ENCODE measurements around the gene KAT7.
A peak's percentile ranks its signal among the peaks of the same experiment; 100 is the strongest.

The KAT7 gene

DNA sequence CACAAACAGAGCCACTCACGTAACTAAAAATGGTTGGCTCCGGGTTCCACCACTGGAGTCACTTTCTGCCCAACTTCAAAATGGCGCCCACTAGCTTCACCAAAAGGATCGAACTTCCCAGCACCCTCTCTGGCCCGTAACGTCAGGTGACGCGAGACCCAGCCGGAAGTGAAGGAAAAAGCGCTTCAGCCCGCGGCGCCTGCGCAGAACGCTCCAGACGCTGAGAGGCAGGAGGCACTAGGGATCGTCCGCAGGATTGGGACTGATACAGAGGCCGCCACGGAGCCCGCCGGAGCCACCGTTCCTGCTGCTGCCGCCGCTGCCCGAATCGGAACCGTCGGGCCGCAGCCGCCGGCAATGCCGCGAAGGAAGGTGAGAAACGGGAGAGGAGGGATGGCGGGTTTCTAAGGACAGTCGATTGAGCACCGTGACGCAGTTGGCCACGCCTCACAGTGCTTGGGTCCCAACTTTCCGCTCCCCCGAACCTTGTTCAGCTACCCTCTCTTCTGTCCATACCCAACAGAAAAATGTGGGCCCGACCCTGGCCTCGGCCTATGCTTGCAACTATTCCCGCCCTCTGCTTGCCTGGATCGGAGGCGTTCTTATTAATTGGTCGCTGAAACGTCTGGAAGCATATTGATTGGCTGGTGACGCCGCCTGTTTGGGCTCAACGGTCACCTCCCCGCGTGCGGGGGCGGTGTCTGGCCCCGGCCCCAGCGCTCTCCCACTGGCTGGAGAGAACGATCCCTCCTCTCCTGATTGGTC is at the start of gene KAT7:
Gene KAT7 (plus strand): TSS at position 204 of the 765 bp plus-strand sequence. CDS start 154 bp downstream, at position 358.
- DNase-seq (ENCODE audit: low read depth) = peak; percentile 100
- TF ChIP-seq, protein P1, sequence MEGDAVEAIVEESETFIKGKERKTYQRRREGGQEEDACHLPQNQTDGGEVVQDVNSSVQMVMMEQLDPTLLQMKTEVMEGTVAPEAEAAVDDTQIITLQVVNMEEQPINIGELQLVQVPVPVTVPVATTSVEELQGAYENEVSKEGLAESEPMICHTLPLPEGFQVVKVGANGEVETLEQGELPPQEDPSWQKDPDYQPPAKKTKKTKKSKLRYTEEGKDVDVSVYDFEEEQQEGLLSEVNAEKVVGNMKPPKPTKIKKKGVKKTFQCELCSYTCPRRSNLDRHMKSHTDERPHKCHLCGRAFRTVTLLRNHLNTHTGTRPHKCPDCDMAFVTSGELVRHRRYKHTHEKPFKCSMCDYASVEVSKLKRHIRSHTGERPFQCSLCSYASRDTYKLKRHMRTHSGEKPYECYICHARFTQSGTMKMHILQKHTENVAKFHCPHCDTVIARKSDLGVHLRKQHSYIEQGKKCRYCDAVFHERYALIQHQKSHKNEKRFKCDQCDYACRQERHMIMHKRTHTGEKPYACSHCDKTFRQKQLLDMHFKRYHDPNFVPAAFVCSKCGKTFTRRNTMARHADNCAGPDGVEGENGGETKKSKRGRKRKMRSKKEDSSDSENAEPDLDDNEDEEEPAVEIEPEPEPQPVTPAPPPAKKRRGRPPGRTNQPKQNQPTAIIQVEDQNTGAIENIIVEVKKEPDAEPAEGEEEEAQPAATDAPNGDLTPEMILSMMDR (IDR thresholded peaks at IDR 0.05; ENCODE audit: low read length, missing control alignments) = no peak

DNA sequence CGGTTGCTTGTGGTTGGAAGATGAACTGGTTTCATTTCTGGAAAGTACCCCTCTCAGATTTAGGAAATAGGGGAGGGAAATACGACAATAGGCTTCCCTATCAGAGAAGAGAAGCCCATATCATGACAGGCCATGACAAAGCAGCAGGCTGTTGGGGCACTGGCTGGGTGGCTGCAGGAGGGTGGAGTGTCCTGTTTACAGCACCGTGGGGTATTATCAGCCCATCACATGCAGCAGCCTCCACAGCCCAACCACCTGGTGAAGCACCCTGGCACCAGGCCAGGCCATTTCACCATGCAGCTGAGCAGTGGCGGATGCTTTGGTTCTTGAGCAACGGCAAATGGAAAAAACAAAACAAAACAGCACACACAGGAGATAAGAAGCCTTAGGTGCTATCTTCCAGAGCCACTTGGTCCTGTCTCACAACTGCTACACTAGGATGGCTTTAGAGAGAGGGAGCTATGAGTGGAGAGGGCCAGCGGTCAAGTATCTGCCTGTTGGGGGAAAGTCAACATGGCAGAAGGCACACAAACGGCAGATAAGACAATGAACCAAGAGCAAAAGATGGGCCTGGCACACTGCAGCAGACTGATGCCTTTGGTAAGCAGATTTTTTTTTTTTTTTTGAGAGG is 48.7 kb upstream of the KAT7 start:
- peak; percentile 80 for DNase-seq (ENCODE audit: low read depth)
- TF ChIP-seq, protein P1 (IDR thresholded peaks at IDR 0.05; ENCODE audit: low read length, missing control alignments) = no peak
- no peak overlapping the region for H3K4me3 ChIP-seq (replicated peaks; ENCODE audit: low read depth, low read length)

More for the DNA sequence above, at the start of gene KAT7:
- peak within 1 kb of the TSS; percentile 76 for H3K4me3 ChIP-seq (replicated peaks; ENCODE audit: low read depth, low read length)

DNA sequence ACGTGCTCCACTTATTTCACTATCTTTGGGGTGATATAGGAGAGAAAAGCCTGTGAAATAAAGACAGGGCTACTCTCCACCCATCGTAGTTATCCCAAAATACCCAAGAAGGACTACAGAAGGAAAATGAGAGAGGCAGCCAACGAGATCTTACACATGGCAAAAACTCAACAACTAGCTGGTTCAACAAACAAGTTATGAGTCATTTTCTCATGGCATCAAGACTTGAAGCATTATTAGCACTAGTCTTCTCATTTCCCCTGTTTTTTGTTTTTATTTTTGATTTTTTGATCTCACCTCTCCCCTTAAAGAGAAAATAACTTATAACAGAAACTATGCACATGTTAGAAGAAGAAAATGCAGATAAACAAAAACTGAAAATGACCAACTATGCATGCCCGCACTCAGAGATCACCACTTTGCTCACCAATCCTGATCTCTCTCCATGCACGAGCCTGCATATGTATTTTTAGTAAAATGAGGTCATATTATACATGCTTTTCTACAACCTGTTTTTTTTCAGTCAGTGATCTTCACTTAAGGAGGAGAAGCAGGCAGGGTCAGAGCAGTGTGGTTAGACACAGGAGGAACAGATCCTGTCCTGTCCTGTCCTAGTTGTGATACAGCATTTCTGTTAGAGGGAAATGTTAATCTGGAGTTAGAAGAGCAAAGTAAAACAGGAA is 47.3 kb upstream of the KAT7 start:
- TF ChIP-seq, protein P1 (IDR thresholded peaks at IDR 0.05; ENCODE audit: low read length, missing control alignments) = no peak
- DNase-seq (ENCODE audit: low read depth) = peak; percentile 38

DNA sequence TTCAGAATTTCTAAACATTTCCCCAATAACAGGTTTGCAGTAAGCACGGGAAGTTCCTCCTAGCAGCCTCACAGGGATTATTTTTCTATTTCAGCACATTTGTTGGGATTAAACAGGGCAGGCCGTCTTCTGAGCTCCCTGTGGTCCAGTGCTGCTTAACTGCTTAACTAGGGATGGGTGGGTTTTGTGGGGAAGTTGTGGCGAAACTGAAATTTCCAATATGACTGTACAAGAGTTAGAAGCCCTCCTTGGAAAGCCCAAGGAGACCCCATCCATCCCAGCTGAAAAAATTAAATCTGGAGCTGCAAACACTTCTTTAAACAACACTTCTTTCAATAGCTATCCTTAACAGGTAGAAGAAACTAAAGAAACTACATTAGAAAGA is 46.8 kb upstream of the KAT7 start:
- H3K4me3 ChIP-seq (replicated peaks; ENCODE audit: low read depth, low read length) = no peak overlapping the region
- TF ChIP-seq, protein P1 (IDR thresholded peaks at IDR 0.05; ENCODE audit: low read length, missing control alignments) = no peak
- DNase-seq (ENCODE audit: low read depth) = no peak

More for the DNA sequence above, 47.3 kb upstream of the KAT7 start:
- no peak overlapping the region for H3K4me3 ChIP-seq (replicated peaks; ENCODE audit: low read depth, low read length)

DNA sequence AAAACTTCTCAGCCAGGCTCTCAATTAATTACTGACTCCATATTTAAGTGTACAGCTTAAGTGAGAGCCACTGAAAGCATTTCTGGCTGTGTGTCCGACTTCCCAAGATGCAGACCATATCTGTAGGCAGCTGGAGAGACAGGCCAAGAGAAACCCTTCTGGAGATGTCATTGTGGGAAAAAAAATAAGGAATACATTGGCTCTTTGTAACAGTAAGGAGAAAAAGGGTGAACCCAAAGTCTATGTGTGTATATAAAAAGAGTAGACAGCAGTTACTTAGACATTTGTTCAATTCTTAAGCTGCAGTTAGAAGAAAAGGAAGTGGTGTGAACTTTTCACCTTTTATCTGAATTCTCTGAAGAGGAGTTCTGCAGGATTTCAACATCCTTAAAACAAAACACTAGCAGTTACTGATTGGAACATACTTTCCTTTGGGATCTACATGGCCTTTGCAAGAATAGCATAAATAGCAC is 46.3 kb upstream of the KAT7 start:
- TF ChIP-seq, protein P1 (IDR thresholded peaks at IDR 0.05; ENCODE audit: low read length, missing control alignments) = no peak
- H3K4me3 ChIP-seq (replicated peaks; ENCODE audit: low read depth, low read length) = no peak overlapping the region
- peak; percentile 29 for DNase-seq (ENCODE audit: low read depth)

DNA sequence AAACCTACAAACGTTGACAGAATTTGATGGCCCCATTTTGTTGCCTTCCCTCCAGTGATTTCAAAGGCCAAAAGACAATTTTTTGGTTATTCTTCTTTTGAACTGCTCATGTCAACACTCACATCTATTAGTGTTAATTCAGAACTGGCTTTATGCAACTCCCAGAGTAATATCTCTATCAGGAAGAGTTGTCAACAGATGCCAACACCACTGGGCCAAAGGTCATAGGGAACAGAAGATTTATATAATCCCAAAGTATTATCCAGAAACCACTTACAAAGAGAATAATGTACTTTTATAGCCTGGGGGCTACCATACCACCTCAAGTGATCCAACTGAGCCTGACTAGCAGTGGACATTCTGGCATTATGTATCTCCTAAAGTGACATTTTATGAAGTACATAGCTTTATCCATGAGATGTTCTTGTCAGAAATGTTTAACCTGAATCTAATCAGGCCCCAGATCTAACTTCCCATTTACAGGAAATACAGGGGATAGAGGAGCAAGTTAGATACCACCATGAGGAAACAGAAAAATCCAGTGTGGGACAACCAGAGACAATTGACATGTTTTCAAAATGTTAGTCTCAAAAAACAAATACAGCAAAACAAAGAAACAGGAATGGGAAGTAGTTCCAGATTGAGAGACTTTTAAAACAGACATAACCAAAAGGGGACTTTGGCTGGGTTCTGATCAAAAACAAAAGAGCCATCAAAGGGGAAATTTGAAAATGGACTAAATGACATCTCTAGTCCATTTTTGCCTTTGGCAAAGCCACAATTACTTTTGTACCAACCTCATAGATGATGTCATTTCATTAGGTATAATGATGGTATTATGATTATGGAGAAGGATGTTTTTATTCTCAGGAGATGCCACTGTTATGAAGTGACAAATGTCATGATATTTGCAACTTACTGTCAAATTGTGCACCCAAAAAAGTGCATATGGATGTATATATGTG is 43.0 kb upstream of the KAT7 start:
- no peak overlapping the region for H3K4me3 ChIP-seq (replicated peaks; ENCODE audit: low read depth, low read length)
- no peak for DNase-seq (ENCODE audit: low read depth)
- TF ChIP-seq, protein P1 (IDR thresholded peaks at IDR 0.05; ENCODE audit: low read length, missing control alignments) = no peak
